SK-N-MC (cell line): ENCODE data around the gene AGAP1.

Experiments
- EZH2 ChIP-seq: fragments of 200-600 bp; sonication (generic); IDR thresholded peaks from one replicate; pipeline ENCODE4 v1.6.1; 2017; ENCODE audit warnings: antibody characterized with exemption
- FOXP2 ChIP-seq: optimal IDR thresholded peaks from 2 replicates; pipeline ENCODE3; 2011; ENCODE audit warnings: mild to moderate bottlenecking, moderate library complexity; ENCODE audit not compliant: insufficient read depth; ENCODE audit errors: extremely low read length, control extremely low read depth
- POLR2AphosphoS5 ChIP-seq: IDR thresholded peaks from 2 replicates; pipeline ENCODE4 v1.6.1; 2012; ENCODE audit warnings: mild to moderate bottlenecking, low read depth, low read length, borderline replicate concordance

DNA sequence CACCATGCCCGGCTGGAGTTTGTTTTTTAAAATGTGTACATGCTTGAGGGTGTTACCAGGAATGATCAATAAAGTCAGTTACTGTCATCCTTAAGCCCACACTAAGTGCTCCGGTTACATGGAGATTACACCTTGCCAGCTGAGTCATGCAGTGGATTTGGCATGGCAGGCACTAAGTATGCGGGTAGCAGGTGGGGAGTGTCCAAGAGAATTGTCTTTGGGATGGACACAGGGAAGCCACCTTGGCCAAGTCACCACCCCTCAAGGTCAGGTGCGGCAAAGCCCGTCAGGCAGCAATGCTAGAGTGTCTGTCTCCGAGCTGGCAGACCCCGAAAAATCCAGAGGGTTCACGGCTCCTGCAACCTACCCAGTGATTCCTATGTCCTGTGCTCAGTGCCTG lies 619.6 kb downstream of the AGAP1 start:
- no peak for TF ChIP-seq EZH2
- no peak for TF ChIP-seq POLR2AphosphoS5
- no peak for TF ChIP-seq FOXP2
